Spleen (tissue), 7 donors: Measurements from ENCODE around the gene ATG16L1.

Experiments used
- POLR2A ChIP-seq, 3 donors: fragments of 450-650 bp; IDR thresholded peaks; one replicate each; pipeline ENCODE4 v1.5.1; 2017; ENCODE audit warnings: antibody characterized with exemption in 3 of 3, mild to moderate bottlenecking in 1 of 3
- TF ChIP-seq, protein P1 (sequence below), 11 experiments: fragments of 200-600 bp in 7 of 11; fragments of 450-650 bp in 4 of 11; sonication (generic) in 4 of 11; IDR thresholded peaks in 8 of 11; conservative IDR thresholded peaks in 3 of 11; 1 replicate in 7 of 11; 2 replicates in 4 of 11; pipeline versions ENCODE4 v1.4.0 to v1.8.0; 2016 to 2021; ENCODE audit warnings: antibody characterized with exemption in 11 of 11, inconsistent platforms in 4 of 11, mild to moderate bottlenecking in 1 of 11
- donor health status: DM: no; HTN: no; CAD: no; lungs with moderate emphysema.
- donor health status: DM: no; HTN: no; CAD: no.
- donor health status: DM: no; HTN: no; CAD: no.

DNA sequence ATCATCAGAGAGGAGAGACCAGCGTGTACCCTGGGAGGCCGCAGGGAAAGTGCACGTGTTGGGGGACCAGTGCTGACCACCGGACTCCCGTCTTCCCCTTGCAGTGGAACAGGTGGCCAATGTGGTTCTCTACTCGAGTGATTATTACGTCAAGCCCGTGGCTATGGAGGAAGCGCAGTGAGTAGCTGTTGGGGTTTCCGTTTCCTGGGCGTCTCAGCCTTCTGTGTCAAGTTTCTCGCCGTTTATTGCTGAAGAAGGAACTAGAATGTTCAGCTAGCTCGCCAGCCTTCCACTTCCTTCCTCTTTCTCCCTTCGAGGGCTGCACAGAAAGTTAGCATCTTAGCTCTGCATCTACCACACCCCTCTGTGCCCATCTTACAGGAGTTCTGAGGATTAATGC, 80.1 kb downstream of the ATG16L1 start:
- TF ChIP-seq, protein P1, sequence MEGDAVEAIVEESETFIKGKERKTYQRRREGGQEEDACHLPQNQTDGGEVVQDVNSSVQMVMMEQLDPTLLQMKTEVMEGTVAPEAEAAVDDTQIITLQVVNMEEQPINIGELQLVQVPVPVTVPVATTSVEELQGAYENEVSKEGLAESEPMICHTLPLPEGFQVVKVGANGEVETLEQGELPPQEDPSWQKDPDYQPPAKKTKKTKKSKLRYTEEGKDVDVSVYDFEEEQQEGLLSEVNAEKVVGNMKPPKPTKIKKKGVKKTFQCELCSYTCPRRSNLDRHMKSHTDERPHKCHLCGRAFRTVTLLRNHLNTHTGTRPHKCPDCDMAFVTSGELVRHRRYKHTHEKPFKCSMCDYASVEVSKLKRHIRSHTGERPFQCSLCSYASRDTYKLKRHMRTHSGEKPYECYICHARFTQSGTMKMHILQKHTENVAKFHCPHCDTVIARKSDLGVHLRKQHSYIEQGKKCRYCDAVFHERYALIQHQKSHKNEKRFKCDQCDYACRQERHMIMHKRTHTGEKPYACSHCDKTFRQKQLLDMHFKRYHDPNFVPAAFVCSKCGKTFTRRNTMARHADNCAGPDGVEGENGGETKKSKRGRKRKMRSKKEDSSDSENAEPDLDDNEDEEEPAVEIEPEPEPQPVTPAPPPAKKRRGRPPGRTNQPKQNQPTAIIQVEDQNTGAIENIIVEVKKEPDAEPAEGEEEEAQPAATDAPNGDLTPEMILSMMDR (IDR thresholded peaks at IDR 0.05 in 8 of 11, conservative IDR thresholded peaks at IDR 0.05 in 3 of 11), result peak in 1 of 11 experiments; percentile 15
- TF ChIP-seq POLR2A (IDR thresholded peaks at IDR 0.05), result no peak
